NCI-H460 (cell line): ENCODE measurements around the gene PCDHA2. TPM values are rescaled to one million over a fixed set of nuclear protein-coding genes. Genes with fewer than 3 reads are reported as not detected.
"Not testable (repeated sequence)": the region's sequence is repeated elsewhere in the genome, so short reads cannot be mapped to it uniquely, and the experiment has no call there.

Experiments
- DNase-seq: peaks from one replicate; pipeline ENCODE4 v3.0.0-alpha.2; 2016; ENCODE audit warnings: low read depth; ENCODE audit errors: extremely low read depth
- polyA plus RNA-seq: library from polyadenylated mRNA; depleted of rRNA; stranded (reverse); fragments of >200 nt; gene quantifications from 2 replicates; pipeline ENCODE4 v1.2.3, GENCODE V29; 2014; cell fraction: nucleus; rRNA removed
- total RNA-seq: library from RNA; depleted of rRNA; stranded (reverse); fragments of >200 nt; shearing (Covaris generic); gene quantifications from 2 replicates; pipeline ENCODE4 v1.2.3, GENCODE V29; 2014; rRNA removed

PCDHA2 gene
- not detected in 2 replicates for total RNA-seq
- not detected in 2 replicates for polyA plus RNA-seq

DNA sequence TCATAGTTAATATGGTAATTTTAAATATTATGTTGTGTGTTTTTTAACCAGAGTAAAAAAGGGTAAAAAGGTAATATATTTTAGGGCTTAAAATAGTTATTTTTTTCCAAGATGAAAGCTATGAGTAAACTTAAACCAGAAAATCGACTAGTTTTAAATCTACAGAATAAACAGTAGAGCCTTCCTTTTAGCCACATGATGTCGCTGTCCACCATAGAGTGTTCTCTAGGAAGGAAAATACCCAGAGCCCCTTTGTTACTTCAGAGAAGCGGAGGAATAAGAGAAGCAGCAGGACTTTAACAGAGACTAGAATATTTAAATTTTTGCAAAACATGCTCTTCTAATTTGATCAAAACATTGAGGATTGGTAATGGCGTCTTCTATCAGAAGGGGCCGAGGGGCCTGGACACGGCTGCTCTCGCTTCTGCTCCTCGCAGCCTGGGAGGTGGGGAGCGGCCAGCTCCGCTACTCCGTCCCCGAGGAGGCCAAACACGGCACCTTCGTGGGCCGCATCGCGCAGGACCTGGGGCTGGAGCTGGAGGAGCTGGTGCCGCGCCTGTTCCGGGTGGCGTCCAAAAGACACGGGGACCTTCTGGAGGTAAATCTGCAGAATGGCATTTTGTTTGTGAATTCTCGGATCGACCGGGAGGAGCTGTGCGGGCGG lies at the start of gene PCDHA2:
Gene PCDHA2, plus strand, starts transcription at position 258 of the 664 bp plus-strand sequence.
- no peak for DNase-seq

GRCh38 chr5:140753561-140753960 lies 41.1 kb upstream of the PCDHA2 start:
- DNase-seq, result no peak

GRCh38 chr5:140764177-140764973 lies 30.3 kb upstream of the PCDHA2 start:
- peak; percentile 1 for DNase-seq

DNA sequence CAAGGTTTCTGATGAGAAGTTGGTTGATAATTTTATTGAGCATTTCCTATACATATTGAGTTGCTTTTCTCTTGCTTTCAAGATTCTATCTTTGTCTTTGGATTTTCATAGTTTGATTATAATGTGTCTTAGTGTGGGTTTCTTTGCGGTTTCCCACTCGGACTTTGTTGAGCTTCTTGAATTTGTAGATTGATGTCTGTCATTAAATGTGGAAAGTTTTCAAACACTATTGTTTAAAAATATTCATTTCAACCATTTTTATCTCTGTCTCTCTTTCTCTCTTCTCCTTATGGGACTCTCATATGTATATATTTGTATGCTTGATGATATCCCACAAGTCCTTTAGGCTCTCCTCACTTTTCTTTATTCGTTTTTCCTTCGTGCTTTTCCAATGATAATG lies 27.2 kb upstream of the PCDHA2 start:
- no peak for DNase-seq

GRCh38 chr5:140780512-140780911 lies 14.1 kb upstream of the PCDHA2 start:
- DNase-seq, result no peak

DNA sequence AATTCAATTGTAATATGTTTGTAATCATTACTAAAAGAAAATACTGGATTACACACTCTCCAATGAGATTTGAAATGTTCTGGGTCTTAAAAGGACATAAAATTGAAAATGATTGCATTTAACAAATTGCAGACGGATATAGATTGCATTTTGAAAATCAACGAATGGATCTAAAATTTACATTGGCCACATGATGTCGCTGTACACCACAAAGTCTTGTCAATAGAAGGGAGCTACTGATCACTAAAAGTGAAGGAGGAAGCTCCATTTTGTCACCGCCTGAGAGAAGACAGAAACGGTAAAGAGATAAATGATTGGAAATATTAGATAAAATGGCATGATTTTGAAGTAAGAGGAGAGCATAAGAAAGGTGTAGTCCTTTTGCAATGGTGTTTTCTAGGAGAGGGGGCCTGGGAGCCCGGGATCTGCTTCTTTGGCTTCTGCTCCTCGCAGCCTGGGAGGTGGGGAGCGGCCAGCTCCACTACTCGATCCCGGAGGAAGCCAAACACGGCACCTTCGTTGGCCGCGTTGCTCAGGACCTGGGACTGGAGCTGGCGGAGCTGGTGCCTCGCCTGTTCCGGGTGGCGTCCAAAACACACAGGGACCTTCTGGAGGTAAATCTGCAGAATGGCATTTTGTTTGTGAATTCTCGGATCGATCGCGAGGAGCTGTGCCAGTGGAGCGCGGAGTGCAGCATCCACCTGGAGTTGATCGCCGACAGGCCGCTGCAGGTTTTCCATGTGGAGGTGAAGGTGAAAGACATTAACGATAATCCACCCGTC lies 8.6 kb upstream of the PCDHA2 start, which contains the start of gene PCDHA1:
Gene PCDHA1, plus strand, starts transcription at position 236 of the 782 bp plus-strand sequence.
- no peak for DNase-seq

DNA sequence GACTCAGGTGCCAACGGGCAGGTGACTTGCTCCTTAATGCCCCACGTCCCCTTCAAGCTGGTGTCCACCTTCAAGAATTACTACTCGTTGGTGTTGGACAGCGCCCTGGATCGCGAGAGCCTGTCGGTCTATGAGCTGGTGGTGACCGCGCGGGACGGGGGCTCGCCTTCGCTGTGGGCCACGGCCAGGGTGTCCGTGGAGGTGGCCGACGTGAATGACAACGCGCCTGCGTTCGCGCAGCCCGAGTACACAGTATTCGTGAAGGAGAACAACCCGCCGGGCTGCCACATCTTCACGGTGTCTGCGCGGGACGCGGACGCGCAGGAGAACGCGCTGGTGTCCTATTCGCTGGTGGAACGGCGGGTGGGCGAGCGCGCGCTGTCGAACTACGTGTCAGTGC lies 7.2 kb upstream of the PCDHA2 start:
- not testable (repeated sequence) for DNase-seq

DNA sequence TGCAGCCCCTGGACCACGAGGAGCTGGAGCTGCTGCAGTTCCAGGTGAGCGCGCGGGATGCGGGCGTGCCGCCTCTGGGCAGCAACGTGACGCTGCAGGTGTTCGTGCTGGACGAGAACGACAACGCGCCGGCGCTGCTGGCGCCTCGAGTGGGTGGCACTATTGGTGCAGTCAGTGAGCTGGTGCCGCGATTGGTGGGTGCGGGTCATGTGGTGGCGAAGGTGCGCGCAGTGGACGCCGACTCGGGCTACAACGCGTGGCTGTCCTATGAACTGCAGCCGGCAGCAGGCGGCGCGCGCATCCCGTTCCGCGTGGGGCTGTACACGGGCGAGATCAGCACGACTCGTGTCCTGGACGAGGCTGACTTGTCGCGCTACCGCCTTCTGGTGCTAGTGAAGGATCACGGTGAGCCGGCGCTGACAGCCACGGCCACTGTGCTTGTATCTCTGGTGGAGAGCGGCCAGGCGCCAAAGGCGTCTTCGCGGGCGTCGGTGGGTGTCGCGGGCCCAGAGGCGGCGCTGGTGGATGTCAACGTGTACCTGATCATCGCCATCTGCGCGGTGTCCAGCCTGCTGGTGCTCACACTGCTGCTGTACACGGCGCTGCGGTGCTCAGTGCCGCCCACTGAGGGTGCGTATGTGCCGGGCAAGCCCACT lies 6.7 kb upstream of the PCDHA2 start:
- DNase-seq, result not testable (repeated sequence)

GRCh38 chr5:140791089-140791488 lies 3.6 kb upstream of the PCDHA2 start:
- DNase-seq, result no peak

- no peak for DNase-seq
Observed at GRCh38 chr5:140795259-140795641, 598 bp downstream of the PCDHA2 start.

DNA sequence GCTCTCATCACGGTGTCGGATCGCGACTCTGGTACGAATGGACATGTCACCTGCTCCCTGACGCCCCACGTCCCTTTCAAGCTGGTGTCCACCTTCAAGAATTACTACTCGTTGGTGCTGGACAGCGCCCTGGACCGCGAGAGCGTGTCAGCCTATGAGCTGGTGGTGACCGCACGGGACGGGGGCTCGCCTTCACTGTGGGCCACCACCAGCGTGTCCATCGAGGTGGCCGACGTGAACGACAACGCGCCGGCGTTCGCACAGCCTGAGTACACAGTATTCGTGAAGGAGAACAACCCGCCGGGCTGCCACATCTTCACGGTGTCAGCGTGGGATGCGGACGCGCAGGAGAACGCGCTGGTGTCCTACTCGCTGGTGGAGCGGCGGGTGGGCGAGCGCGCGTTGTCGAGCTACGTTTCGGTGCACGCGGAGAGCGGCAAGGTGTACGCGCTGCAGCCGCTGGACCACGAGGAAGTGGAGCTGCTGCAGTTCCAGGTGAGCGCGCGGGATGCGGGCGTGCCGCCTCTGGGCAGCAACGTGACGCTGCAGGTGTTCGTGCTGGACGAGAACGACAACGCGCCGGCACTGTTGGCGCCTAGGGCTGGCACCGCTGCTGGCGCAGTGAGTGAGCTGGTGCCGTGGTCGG lies 1.5 kb downstream of the PCDHA2 start:
- DNase-seq, result not testable (repeated sequence)

DNA sequence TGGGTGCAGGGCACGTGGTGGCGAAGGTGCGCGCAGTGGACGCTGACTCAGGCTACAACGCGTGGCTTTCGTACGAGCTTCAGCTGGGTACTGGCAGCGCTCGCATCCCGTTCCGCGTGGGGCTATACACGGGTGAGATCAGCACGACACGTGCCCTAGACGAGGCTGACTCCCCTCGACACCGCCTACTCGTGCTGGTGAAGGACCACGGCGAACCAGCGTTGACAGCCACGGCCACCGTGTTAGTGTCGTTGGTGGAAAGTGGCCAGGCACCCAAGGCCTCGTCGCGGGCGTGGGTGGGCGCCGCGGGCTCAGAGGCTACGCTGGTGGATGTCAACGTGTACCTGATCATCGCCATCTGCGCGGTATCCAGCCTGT lies 2.1 kb downstream of the PCDHA2 start:
- DNase-seq, result no peak

DNA sequence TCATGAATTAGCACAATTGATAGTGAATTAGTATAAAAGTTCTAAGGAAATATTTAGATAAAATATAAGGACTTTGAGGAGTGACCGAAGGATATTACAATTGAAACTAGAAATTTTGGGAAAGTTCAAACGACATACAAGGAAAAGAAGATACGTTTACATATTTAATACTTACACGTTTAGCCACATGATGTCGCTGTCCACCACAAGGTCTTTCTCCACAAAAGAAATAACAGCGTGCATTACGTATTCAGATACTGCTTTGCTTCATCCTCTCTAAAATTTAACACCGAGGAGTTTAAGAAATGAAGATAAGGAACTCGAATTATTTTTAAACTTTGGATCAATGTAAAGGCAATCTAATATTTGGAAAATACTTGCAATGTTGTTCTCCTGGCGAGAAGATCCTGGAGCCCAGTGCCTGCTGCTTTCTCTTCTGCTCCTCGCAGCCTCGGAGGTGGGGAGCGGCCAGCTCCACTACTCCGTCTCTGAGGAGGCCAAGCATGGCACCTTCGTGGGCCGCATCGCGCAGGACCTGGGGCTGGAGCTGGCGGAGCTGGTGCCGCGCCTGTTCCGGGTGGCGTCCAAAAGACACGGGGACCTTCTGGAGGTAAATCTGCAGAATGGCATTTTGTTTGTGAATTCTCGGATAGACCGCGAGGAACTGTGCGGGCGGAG lies 6.3 kb downstream of the PCDHA2 start, which contains the start of gene PCDHA3:
Gene PCDHA3, plus strand, starts transcription at position 242 of the 678 bp plus-strand sequence.
- no peak for DNase-seq

DNA sequence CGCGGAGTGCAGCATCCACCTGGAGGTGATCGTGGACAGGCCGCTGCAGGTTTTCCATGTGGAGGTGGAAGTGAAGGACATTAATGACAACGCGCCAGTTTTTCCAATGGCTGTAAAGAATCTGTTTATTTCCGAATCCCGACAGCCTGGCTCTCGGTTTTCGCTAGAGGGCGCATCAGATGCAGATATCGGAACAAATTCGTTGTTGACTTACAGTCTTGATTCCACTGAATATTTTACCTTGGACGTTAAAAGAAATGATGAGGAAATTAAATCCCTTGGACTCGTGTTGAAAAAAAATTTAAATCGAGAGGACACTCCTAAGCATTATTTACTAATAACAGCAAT lies 6.8 kb downstream of the PCDHA2 start:
- DNase-seq, result no peak

DNA sequence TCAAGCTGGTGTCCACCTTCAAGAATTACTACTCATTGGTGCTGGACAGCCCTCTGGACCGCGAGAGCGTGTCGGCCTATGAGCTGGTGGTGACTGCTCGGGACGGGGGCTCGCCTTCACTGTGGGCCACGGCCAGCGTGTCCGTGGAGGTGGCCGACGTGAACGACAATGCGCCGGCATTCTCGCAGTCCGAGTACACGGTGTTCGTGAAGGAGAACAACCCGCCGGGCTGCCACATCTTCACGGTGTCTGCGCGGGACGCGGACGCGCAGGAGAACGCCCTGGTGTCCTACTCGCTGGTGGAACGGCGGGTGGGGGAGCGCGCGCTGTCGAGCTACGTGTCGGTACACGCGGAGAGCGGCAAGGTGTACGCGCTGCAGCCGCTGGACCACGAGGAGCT lies 7.7 kb downstream of the PCDHA2 start:
- DNase-seq, result not testable (repeated sequence)

DNA sequence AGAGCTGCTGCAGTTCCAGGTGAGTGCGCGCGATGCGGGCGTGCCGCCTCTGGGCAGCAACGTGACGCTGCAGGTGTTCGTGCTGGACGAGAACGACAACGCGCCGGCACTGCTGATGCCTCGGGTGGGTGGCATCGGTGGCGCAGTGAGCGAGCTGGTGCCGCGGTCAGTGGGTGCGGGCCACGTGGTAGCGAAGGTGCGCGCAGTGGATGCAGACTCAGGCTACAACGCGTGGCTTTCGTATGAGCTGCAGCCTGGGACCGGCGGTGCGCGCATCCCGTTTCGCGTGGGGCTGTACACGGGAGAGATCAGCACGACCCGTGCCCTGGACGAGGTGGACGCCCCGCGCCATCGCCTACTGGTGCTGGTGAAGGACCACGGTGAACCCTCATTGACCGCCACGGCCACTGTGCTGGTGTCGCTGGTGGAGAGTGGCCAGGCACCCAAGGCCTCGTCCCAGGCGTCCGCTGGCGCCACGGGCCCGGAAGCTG lies 8.2 kb downstream of the PCDHA2 start:
- DNase-seq, result no peak

- DNase-seq, result peak; percentile 14
Observed at GRCh38 chr5:140806834-140807775, 12.5 kb downstream of the PCDHA2 start, which contains the start of gene PCDHA4. Gene PCDHA4, plus strand, starts transcription at chr5:140807068.

GRCh38 chr5:140808241-140808888 lies 13.7 kb downstream of the PCDHA2 start:
- DNase-seq, result not testable (repeated sequence)
